ENCODE results near the gene AMACR.

Gene AMACR

DNA sequence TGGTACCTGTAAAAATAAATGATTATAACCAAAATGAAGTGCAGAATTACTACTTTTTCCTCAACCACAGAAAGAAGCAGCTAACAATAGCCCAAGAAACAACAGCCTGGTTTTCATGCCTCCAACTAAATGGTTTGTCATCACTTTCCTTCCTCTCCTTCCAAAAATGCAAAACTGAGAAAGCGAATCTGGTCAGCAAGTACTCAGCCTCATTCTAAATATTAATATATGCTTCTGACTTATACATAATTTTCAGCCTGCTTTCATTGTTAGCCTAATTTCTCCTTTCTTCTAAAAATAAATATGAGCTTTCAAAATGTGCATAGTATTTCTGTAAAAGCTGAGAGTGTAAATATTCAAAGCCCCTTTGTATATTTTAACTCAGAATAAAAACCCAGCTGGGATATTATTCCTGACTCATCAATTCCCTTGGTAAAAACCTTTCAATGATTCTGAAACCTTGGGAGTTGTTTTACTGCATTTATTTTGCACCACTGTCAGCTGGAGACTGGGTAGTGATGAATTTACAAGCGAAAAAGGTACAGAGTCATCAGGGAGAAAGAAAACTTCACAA is 50.2 kb downstream of the AMACR start:
- TF ChIP-seq, protein P1, sequence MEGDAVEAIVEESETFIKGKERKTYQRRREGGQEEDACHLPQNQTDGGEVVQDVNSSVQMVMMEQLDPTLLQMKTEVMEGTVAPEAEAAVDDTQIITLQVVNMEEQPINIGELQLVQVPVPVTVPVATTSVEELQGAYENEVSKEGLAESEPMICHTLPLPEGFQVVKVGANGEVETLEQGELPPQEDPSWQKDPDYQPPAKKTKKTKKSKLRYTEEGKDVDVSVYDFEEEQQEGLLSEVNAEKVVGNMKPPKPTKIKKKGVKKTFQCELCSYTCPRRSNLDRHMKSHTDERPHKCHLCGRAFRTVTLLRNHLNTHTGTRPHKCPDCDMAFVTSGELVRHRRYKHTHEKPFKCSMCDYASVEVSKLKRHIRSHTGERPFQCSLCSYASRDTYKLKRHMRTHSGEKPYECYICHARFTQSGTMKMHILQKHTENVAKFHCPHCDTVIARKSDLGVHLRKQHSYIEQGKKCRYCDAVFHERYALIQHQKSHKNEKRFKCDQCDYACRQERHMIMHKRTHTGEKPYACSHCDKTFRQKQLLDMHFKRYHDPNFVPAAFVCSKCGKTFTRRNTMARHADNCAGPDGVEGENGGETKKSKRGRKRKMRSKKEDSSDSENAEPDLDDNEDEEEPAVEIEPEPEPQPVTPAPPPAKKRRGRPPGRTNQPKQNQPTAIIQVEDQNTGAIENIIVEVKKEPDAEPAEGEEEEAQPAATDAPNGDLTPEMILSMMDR (IDR thresholded peaks at IDR 0.05) = no peak

DNA sequence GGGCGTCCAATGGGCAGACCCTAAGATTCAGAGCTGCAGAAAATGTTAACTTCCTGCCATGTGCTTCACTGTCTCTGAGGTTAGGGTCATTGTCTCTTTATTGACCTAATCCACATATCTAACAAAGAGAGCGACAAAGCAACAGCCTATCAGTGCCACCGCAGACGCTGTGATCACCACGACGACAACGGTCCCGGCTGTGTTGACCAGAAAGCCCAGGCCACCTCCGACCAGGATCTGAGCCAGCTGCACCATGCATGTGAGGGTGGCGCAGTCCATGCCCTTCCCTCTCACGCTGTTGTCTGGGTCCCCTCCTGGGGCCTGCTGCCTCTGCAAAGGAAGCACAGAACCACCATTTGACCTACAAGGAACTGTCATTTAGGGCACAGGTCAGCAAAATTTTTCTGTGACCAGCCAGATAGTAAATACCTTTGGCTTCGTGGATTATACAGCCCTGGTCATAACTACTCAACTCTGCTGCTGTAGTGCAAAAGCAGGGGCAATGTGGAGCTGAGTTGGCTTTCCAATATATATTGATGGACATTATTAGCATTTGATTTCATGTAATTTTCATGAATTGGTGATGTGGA is 63.2 kb downstream of the AMACR start:
- TF ChIP-seq, protein P1 (IDR thresholded peaks at IDR 0.05) = no peak

DNA sequence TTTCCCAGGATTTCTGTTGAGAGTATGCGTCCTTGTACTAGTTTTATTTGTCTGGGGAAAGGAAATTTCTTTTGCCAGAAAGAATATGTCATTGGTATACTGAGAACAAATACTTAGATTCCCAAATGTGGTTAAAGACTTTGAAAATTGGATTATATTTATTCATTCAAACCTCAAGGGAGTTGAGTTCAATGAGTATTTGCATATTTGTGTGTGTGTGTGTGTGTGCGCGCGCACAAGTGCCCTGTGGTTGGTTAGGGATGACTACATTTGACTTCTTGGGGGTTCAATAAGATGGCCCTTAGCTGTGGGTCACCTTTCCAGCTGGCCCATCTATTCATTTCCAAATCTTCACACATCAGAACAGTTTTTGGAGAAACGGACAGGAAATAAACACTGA is 66.8 kb downstream of the AMACR start:
- TF ChIP-seq, protein P1 (IDR thresholded peaks at IDR 0.05) = no peak

DNA sequence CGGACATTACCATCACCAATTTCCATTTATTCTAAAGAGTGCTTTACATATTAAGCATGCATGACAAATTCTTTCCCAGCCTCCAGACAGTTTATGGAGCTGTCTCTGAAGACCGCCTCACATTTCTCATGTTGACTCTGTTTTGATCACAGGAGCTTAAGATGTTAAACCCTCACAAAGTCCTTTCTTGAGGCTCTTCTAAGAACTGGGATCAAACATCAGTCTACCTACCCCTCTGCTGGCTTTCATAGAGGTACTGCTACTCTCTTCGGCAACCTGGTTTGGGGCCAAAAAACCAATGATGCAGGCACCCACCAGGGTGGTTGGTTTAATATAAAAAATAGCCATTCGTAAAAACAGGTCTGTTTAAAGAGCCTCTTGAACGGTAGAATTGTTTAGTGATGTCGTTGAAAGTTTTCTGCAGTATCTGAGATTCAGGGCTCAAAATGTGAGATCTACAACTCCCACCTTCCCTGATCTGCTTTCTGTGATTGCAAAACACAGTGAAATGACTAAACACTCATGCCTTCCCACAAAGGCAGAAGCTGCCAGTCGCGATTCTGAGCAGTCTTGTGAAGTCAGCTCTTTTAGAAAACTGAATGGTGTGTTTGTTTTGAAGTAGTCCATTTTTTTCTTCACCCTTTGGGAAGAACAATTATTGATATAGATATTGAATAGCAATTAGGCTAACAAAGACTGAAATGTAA is 68.1 kb downstream of the AMACR start:
- TF ChIP-seq, protein P1 (IDR thresholded peaks at IDR 0.05) = no peak

DNA sequence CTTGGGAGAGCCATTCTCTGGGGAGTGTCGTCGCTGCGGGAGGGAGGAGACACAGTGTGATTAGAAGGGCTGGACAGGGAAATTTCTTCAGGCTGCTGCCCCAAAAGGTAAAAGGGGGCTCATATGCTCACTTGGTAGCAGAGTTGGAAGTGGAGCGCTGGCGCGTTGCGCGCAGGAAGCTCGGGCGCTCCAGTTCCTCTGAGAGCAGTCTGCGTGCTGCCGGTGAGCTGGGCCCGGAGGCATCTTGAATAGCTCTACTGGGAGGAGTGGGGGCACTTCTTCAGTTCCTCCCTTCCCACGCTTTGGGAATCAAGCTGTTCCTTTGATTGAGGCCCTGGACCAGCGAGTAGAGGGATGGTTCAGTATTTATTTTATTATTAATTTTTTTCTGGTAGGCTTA is 69.0 kb downstream of the AMACR start:
- TF ChIP-seq, protein P1 (IDR thresholded peaks at IDR 0.05) = no peak

DNA sequence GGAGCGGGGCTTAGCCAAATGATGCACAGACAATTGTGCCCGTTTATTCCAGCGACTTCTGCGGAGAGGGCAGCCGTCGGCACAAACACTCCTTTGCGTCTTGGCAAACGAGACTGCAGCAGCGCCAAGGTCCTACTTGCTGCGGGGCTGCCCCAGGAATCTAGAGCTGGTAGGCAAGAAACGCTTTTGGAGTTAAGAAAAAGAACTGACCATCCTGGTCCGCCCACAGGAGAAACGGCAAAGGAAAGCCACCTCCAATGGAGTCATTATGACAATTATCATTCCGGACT is 69.4 kb downstream of the AMACR start:
- TF ChIP-seq, protein P1 (IDR thresholded peaks at IDR 0.05) = no peak

DNA sequence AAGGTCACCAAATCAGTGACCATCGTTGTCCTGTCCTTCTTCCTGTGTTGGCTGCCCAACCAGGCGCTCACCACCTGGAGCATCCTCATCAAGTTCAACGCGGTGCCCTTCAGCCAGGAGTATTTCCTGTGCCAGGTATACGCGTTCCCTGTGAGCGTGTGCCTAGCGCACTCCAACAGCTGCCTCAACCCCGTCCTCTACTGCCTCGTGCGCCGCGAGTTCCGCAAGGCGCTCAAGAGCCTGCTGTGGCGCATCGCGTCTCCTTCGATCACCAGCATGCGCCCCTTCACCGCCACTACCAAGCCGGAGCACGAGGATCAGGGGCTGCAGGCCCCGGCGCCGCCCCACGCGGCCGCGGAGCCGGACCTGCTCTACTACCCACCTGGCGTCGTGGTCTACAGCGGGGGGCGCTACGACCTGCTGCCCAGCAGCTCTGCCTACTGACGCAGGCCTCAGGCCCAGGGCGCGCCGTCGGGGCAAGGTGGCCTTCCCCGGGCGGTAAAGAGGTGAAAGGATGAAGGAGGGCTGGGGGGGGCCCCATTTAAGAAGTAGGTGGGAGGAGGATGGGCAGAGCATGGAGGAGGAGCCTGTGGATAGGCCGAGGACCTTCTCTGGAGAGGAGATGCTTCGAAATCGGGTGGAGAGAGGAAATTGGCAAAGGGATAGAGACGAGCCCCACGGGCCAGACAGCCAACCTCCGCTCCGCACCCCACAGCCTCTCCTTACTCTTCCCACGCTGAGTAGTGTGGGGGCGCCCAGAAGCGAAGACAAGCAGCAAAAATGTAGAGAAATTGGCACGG is 69.9 kb downstream of the AMACR start:
- TF ChIP-seq, protein P1 (IDR thresholded peaks at IDR 0.05) = no peak

Measured in LNCAP (cell line).